GM12872 (cell line): ENCODE results near the gene EFNA2.

Experiments
- TF ChIP-seq, protein P1 (sequence below): IDR thresholded peaks from 3 replicates; pipeline ENCODE4 v1.5.1; 2011; ENCODE audit warnings: low read depth, mild to moderate bottlenecking, low read length, moderate library complexity; ENCODE audit not compliant: insufficient read depth

Gene EFNA2

DNA sequence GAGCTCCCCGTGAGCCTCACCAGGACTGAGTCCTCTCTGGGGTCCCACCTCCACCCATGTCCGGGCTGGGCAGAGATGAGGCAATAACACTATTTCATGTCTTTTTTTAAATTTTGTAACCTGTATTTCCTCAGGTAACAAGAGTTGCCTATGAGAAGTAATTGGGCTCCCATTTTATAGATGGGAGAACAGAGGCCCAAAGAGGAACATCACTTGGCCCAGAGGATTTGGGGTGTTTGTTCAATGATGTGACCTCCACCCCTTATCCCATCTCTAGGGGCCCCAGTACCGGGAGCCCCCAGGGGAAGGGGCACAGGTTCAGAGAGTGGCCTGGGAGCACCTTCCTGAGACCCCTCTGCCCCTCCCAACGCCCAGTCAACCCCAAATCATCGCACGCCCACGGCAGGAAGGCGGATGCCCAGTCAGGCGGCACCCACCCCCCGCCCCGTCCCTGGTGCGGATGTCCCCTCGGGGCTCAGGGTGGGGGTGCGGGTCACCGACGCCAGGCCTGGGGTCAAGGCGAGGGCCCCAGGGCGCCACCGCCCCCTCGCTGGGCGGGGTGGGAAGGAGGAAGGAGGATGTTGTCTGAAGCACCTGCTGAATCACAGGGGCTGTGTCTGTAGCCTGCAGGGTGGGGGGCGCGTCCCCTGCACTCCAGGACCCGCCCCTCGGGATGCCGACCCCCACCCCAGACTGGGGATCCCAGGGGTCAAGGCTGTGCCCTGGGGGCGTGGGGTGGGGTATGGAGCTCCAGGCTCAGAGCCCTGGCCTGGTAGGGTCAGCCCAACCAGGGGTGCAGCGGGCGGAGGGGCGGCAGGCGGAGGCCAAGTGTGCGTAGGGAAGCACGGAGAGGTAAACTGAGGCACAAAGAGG lies 25.6 kb upstream of the EFNA2 start:
- TF ChIP-seq, protein P1, sequence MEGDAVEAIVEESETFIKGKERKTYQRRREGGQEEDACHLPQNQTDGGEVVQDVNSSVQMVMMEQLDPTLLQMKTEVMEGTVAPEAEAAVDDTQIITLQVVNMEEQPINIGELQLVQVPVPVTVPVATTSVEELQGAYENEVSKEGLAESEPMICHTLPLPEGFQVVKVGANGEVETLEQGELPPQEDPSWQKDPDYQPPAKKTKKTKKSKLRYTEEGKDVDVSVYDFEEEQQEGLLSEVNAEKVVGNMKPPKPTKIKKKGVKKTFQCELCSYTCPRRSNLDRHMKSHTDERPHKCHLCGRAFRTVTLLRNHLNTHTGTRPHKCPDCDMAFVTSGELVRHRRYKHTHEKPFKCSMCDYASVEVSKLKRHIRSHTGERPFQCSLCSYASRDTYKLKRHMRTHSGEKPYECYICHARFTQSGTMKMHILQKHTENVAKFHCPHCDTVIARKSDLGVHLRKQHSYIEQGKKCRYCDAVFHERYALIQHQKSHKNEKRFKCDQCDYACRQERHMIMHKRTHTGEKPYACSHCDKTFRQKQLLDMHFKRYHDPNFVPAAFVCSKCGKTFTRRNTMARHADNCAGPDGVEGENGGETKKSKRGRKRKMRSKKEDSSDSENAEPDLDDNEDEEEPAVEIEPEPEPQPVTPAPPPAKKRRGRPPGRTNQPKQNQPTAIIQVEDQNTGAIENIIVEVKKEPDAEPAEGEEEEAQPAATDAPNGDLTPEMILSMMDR = no peak

DNA sequence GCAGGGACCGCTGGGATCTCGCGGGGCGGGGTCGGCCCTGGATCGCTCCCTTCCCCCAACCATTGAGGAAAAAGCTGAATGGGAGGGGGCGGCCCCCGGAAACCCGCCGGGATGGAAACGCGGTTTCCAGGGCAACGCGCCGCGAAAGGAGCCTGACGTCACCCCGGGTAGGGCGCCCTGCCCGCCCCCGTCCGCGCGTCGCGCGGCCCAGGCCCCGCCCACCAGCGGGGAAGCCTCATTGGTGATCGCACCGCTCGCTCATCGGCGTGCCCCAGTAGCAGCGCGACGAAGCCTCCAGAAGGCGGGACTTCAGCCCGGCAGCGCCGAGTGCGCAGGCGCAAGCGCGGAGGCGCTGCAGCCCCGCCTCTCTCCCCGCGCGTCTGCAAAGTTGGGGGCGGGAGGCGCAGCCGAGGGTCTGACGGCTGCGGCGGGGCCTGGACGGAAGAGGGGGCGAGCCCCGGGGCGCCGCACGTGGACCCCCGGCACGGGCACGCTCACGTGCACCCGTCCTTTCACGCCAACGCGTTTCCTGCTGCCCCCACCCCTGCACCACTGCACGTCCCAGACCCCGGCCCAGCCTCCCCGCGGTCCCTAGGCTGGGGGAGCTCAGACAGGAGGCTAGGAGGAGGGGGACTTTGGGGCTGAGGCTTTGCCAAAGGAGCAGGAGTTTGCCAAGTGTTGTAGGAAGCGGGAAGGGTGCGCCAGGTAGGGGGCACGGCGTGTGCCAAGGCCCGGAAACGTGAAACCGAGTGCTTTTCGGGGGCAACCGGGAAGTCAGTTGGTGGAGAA lies 24.7 kb upstream of the EFNA2 start:
- TF ChIP-seq, protein P1 = no peak

DNA sequence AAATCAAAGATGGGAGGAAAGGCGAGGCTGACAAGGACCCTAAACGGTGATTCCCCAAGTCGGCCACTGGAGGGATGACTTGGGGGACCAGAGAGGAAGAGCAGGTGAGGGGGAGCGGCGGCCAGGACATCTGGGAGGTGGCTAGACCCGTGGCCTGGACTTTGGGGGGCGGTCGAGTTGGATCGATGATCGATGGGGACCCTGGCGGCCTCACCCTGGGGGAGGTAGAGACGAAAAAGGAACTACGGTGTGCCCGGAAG lies 24.2 kb upstream of the EFNA2 start:
- TF ChIP-seq, protein P1 = peak; percentile 39; the same call in 2 of the 3 replicates

DNA sequence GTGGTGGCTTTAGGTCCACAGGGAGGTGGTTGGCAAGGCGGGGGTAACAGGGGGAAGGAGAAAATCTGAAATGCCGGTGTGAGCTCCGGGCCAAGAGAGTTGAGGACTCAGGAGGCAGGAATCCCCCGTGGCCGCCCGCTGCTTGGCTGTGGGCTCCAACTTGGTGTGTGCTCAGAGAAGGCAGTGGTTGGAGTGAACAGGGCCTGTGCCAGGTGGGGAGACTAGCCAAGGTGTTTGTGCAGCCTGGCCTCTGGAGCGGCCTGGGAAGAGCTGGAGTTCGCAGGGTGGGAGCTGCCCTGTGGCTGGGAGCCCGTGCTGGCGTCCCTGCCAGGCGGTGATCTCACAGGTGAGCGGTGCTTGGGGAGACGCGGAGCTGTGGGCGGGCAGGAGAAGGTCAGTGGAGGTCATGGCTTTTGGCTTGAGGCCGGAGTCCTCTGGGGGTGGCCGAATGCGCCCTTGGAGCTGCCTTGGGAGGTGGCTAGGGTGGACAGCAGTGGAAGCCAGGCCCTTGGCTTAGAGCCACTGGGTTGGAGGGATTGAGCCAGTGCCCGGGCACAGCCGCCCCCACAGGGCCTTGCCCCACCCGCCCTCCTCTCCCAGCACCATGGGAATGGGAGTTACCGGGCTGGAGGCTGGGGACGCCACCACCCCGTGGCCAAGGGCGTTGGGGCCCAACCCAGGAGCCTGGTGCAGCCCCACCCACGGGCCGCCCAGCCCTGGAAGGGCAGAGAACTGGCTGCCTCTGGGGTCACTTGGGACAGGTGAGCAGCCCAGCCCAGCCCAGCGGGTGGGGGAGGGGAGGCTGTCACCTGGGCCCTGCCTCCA lies 23.7 kb upstream of the EFNA2 start:
- TF ChIP-seq, protein P1 = no peak

- TF ChIP-seq, protein P1 = no peak
These were observed 23.0 kb upstream of the EFNA2 start for GRCh38 chr19:1262623-1263123.

- TF ChIP-seq, protein P1 = no peak
These were observed 22.5 kb upstream of the EFNA2 start for GRCh38 chr19:1263188-1263587.
